GM12891 (cell line): ENCODE measurements around the gene GIGYF2.

ENCODE experiments used
- POLR2A ChIP-seq: IDR thresholded peaks from 2 replicates; pipeline ENCODE4 v1.6.1; 2011; ENCODE audit warnings: low read depth, low read length, control low read depth
- POLR2AphosphoS5 ChIP-seq: IDR thresholded peaks from 2 replicates; pipeline ENCODE4 v1.6.1; 2011; ENCODE audit warnings: low read depth, low read length, control low read depth
- TAF1 ChIP-seq: IDR thresholded peaks from 2 replicates; pipeline ENCODE4 v1.6.1; 2011; ENCODE audit warnings: low read depth, low read length, control low read depth

- no peak for TF ChIP-seq TAF1
- no peak for TF ChIP-seq POLR2AphosphoS5
- TF ChIP-seq POLR2A = no peak
Observed at GRCh38 chr2:232681527-232681926, 15.6 kb upstream of the GIGYF2 start.
